GM12892 (cell line): Measurements from ENCODE around the gene SUMF2. TPM values are rescaled to one million over a fixed set of nuclear protein-coding genes. Genes with fewer than 3 reads are reported as not detected.
"Not testable (repeated sequence)": the region's sequence is repeated elsewhere in the genome, so short reads cannot be mapped to it uniquely, and the experiment has no call there.

ENCODE experiments used
- DNase-seq: peaks from one replicate; pipeline ENCODE4 v3.0.0; 2011; ENCODE audit not compliant: insufficient read length
- FAIRE-seq: peaks from 2 replicates; lab custom pipeline; 2011; peaks lifted over from hg19 to GRCh38; lab: Jason Lieb, UNC
- POLR2A ChIP-seq: IDR thresholded peaks from 2 replicates; pipeline ENCODE4 v1.6.1; 2011; ENCODE audit warnings: low read depth, low read length, control low read depth
- POLR2AphosphoS5 ChIP-seq: IDR thresholded peaks from 2 replicates; pipeline ENCODE4 v1.6.1; 2011; ENCODE audit warnings: low read depth, low read length, control low read depth
- TAF1 ChIP-seq: IDR thresholded peaks from 2 replicates; pipeline ENCODE4 v1.6.1; 2011; ENCODE audit warnings: low read depth, mild to moderate bottlenecking, control low read depth, low read length, borderline replicate concordance
- polyA plus RNA-seq: library from polyadenylated mRNA; unstranded; fragments of >200 nt; gene quantifications from one replicate; pipeline ENCODE4 v1.2.1, GENCODE V29; 2012; ENCODE audit warnings: missing spikeins, inconsistent platforms; ENCODE audit not compliant: missing spikeins

SUMF2 gene
- 71.8 TPM for polyA plus RNA-seq

- FAIRE-seq (peak; percentile 98), DNase-seq (peak; percentile 95)
- TF ChIP-seq POLR2AphosphoS5 (peak; percentile 97), POLR2A (peak; percentile 96), TAF1 (no peak)
These were observed at the start of gene SUMF2 for GRCh38 chr7:56063882-56064625. Gene SUMF2, plus strand, starts transcription at chr7:56064286. Its CDS starts 26 bp downstream, at chr7:56064312.

GRCh38 chr7:56017015-56017414, 47.1 kb upstream of the SUMF2 start:
- FAIRE-seq, DNase-seq: not testable (repeated sequence)

- no peak for FAIRE-seq
- TF ChIP-seq POLR2A: no peak
- no peak for TF ChIP-seq POLR2AphosphoS5
- no peak for TF ChIP-seq TAF1
- DNase-seq: no peak
These were observed 44.6 kb upstream of the SUMF2 start for GRCh38 chr7:56019501-56019900.

GRCh38 chr7:56023500-56023899, 40.6 kb upstream of the SUMF2 start:
- FAIRE-seq: no peak
- TF ChIP-seq POLR2AphosphoS5 (no peak), TAF1 (no peak), POLR2A (no peak)
- DNase-seq: no peak

GRCh38 chr7:56026538-56026937, 37.5 kb upstream of the SUMF2 start:
- no peak for FAIRE-seq
- no peak for DNase-seq
- TF ChIP-seq POLR2AphosphoS5 (no peak), TAF1 (no peak), POLR2A (no peak)

GRCh38 chr7:56028942-56029630, 35.0 kb upstream of the SUMF2 start:
- DNase-seq (no peak), FAIRE-seq (no peak)
- TF ChIP-seq POLR2A: no peak
- no peak for TF ChIP-seq POLR2AphosphoS5

- TF ChIP-seq TAF1 (no peak), POLR2AphosphoS5 (no peak), POLR2A (no peak)
- FAIRE-seq (no peak), DNase-seq (no peak)
These were observed 33.7 kb upstream of the SUMF2 start for GRCh38 chr7:56030340-56030739.

GRCh38 chr7:56031556-56031955, 32.5 kb upstream of the SUMF2 start:
- not testable (repeated sequence) for FAIRE-seq, DNase-seq

GRCh38 chr7:56032578-56032977, 31.5 kb upstream of the SUMF2 start:
- not testable (repeated sequence) for FAIRE-seq, DNase-seq

GRCh38 chr7:56033671-56034432, 30.2 kb upstream of the SUMF2 start:
- DNase-seq (peak; percentile 80), FAIRE-seq (peak; percentile 85)
- peak; percentile 38; the same call in 1 of the 2 replicates for TF ChIP-seq POLR2AphosphoS5
- TF ChIP-seq POLR2A: peak; percentile 65; the same call in 1 of the 2 replicates
- peak; percentile 67 for TF ChIP-seq TAF1

GRCh38 chr7:56040730-56041129, 23.4 kb upstream of the SUMF2 start:
- FAIRE-seq: no peak
- TF ChIP-seq POLR2A: no peak
- no peak for TF ChIP-seq TAF1
- no peak for TF ChIP-seq POLR2AphosphoS5
- DNase-seq: no peak

GRCh38 chr7:56045758-56046157, 18.3 kb upstream of the SUMF2 start:
- FAIRE-seq, DNase-seq: not testable (repeated sequence)
